Body of pancreas (tissue), 4 donors: ENCODE results near the gene SGK1. TPM values are rescaled to one million over a fixed set of nuclear protein-coding genes. Genes with fewer than 3 reads are reported as not detected.

Source experiments
- ATAC-seq: fragments of 150-250 bp; one replicate; pipeline ENCODE4 v1.9.1; 2016
- DNase-seq, 4 donors: peaks; one replicate each; pipeline ENCODE4 v3.0.0-alpha.2; 2019
- H3K27ac ChIP-seq, 4 donors: fragments of 200-600 bp; sonication (generic); 1 replicate in 3 of 4; 2 replicates in 1 of 4; pipeline versions ENCODE4 v1.5.1 to v1.6.1; 2016 to 2019; ENCODE audit warnings: mild to moderate bottlenecking in 1 of 4, mixed read lengths in 1 of 4, moderate library complexity in 1 of 4
- H3K27me3 ChIP-seq, 2 donors: fragments of 200-600 bp; sonication (generic); one replicate each; pipeline ENCODE4 v1.6.0; 2016; ENCODE audit warnings: mild to moderate bottlenecking in 1 of 2
- H3K36me3 ChIP-seq, 2 donors: fragments of 200-600 bp; sonication (generic); replicated peaks in 1 of 2; 2 replicates each; pipeline ENCODE4 v1.5.1; 2016; ENCODE audit warnings: low read depth in 2 of 2; ENCODE audit not compliant: insufficient read depth in 1 of 2
- H3K4me1 ChIP-seq: fragments of 200-600 bp; sonication (generic); one replicate; pipeline ENCODE4 v1.6.0; 2016
- H3K4me3 ChIP-seq, 2 donors: fragments of 200-600 bp; sonication (generic); 1 replicate in 1 of 2; 2 replicates in 1 of 2; pipeline ENCODE4 v1.5.1; 2016 to 2019
- H3K9me3 ChIP-seq, 3 donors: fragments of 200-600 bp; sonication (generic); 1 replicate in 2 of 3; 2 replicates in 1 of 3; pipeline ENCODE4 v1.5.1; 2016
- CTCF ChIP-seq, 7 experiments: fragments of 450-650 bp in 4 of 7; fragments of 200-600 bp in 3 of 7; sonication (generic) in 3 of 7; IDR thresholded peaks; one replicate each; pipeline ENCODE4 v1.5.1; 2016 to 2019; ENCODE audit warnings: antibody characterized with exemption in 7 of 7
- POLR2A ChIP-seq, 3 donors: fragments of 450-650 bp; IDR thresholded peaks; one replicate each; pipeline ENCODE4 v1.6.1; 2016; ENCODE audit warnings: antibody characterized with exemption in 3 of 3, mild to moderate bottlenecking in 2 of 3
- WGBS, 2 donors: methylation state at CpG; one replicate each; pipeline ENCODE4 v1.1.5; 2017; 5-methylcytosine and 5-hydroxymethylcytosine counted together
- intact Hi-C: fragments of 100-400 bp; cut with DNase I; formaldehyde crosslinking; loops from one replicate; pipeline ENCODE4 v1.15.1; 2023
- total RNA-seq, 2 donors: library from RNA; depleted of rRNA; stranded (reverse); fragments of >200 nt; gene quantifications; one replicate each; pipeline ENCODE4 v1.1.0, GENCODE V29; 2016

The SGK1 gene
- total RNA-seq, 2 donors from 2014 or later, result 51.1 to 238 TPM

- intact Hi-C loops, result no loop called here
- 49 to 56% methylated on average over 4 of the region's 4 CpGs for WGBS, 2 donors
- H3K9me3 ChIP-seq, result no peaks in the 10 kb centered on the region
- no peaks in the 10 kb centered on the region for H3K4me1 ChIP-seq
- H3K27me3 ChIP-seq, result no peaks in the 10 kb centered on the region
- H3K4me3 ChIP-seq, result no peak overlapping the region
- ATAC-seq (no peak), DNase-seq (no peak)
- no peak overlapping the region for H3K27ac ChIP-seq
- H3K36me3 ChIP-seq, result no peaks in the 10 kb centered on the region
- TF ChIP-seq POLR2A (IDR thresholded peaks at IDR 0.05) (no peak), CTCF (IDR thresholded peaks at IDR 0.05) (no peak)
Measured at GRCh38 chr6:134358320-134358719, 40.4 kb upstream of the SGK1 start.

GRCh38 chr6:134357022-134357487 lies 39.1 kb upstream of the SGK1 start:
- intact Hi-C loops, result no loop called here
- no peaks in the 10 kb centered on the region for H3K36me3 ChIP-seq
- TF ChIP-seq CTCF (IDR thresholded peaks at IDR 0.05), result no peak
- TF ChIP-seq POLR2A (IDR thresholded peaks at IDR 0.05), result no peak
- H3K9me3 ChIP-seq, result no peaks in the 10 kb centered on the region
- 83 to 87% methylated on average over 2 of the region's 2 CpGs for WGBS, 2 donors
- DNase-seq, result no peak
- no peaks in the 10 kb centered on the region for H3K4me1 ChIP-seq
- no peaks in the 10 kb centered on the region for H3K27me3 ChIP-seq
- no peak for ATAC-seq
- no peak overlapping the region for H3K27ac ChIP-seq
- no peak overlapping the region for H3K4me3 ChIP-seq

- no peak for TF ChIP-seq POLR2A (IDR thresholded peaks at IDR 0.05)
- no peak for TF ChIP-seq CTCF (IDR thresholded peaks at IDR 0.05)
Measured at GRCh38 chr6:134356405-134356804, 38.5 kb upstream of the SGK1 start.

GRCh38 chr6:134352786-134353480 lies 35.0 kb upstream of the SGK1 start:
- DNase-seq (no peak), ATAC-seq (no peak)
- no peaks in the 10 kb centered on the region for H3K27me3 ChIP-seq
- TF ChIP-seq CTCF (IDR thresholded peaks at IDR 0.05) (no peak), POLR2A (IDR thresholded peaks at IDR 0.05) (no peak)
- H3K4me3 ChIP-seq, result no peak overlapping the region
- no peaks in the 10 kb centered on the region for H3K36me3 ChIP-seq
- 81 to 89% methylated on average over 4 of the region's 4 CpGs for WGBS, 2 donors
- H3K4me1 ChIP-seq, result no peaks in the 10 kb centered on the region
- no peak overlapping the region for H3K27ac ChIP-seq
- no peaks in the 10 kb centered on the region for H3K9me3 ChIP-seq
- intact Hi-C loops, result no loop called here

More at GRCh38 chr6:134356405-134356804, 38.5 kb upstream of the SGK1 start:
- H3K9me3 ChIP-seq, result no peaks in the 10 kb centered on the region
- H3K4me3 ChIP-seq, result no peak overlapping the region
- DNase-seq (no peak), ATAC-seq (no peak)
- 95 to 96% methylated on average over 3 of the region's 3 CpGs for WGBS, 2 donors
- H3K27ac ChIP-seq, result no peak overlapping the region
- H3K27me3 ChIP-seq, result no peaks in the 10 kb centered on the region
- intact Hi-C loops, result no loop called here
- no peaks in the 10 kb centered on the region for H3K4me1 ChIP-seq
- H3K36me3 ChIP-seq, result no peaks in the 10 kb centered on the region
